ENCODE data around the gene CHRNE. TPM values are rescaled to one million over a fixed set of nuclear protein-coding genes. Genes with fewer than 3 reads are reported as not detected.
A peak's percentile ranks its signal among the peaks of the same experiment; 100 is the strongest.

Gene CHRNE
- total and polyA plus RNA-seq, 2 of the 13 experiments (the other 11 are each of a cell fraction or from before 2014, with no cell fraction given): 0.53 to 0.59 TPM

GRCh38 chr17:4908301-4908700 lies 5.4 kb upstream of the CHRNE start (continued):
- TF ChIP-seq ZFP1 (CRISPR knock-in tag; IDR thresholded peaks at IDR 0.05) (0 out of 2 replicates have a peak, but pooled peaks have one; percentile 34), ZNF773 (CRISPR knock-in tag; IDR thresholded peaks at IDR 0.05; ENCODE audit: borderline replicate concordance) (no peak), PAX8 (CRISPR knock-in tag; IDR thresholded peaks at IDR 0.05; ENCODE audit: borderline replicate concordance) (no peak), SYNCRIP (IDR thresholded peaks at IDR 0.05; ENCODE audit: insufficient read depth, low read depth, low read length) (no peak), ZBTB7A (CRISPR knock-in tag; IDR thresholded peaks at IDR 0.05) (peak; percentile 49; the same call in 1 of the 2 replicates), ZNF24 (IDR thresholded peaks at IDR 0.05) (no peak), ZFP90 (CRISPR knock-in tag; IDR thresholded peaks at IDR 0.05; ENCODE audit: borderline replicate concordance) (peak; percentile 38; the same call in 1 of the 2 replicates), CHCHD3 (CRISPR knock-in tag; IDR thresholded peaks at IDR 0.05) (no peak), MTA1 (CRISPR knock-in tag; IDR thresholded peaks at IDR 0.05; ENCODE audit: borderline replicate concordance) (peak; percentile 64; the same call in 1 of the 2 replicates), FLYWCH1 (CRISPR knock-in tag; IDR thresholded peaks at IDR 0.05) (no peak), GLI4 (CRISPR knock-in tag; IDR thresholded peaks at IDR 0.05; ENCODE audit: borderline replicate concordance) (no peak), ZNF34 (CRISPR knock-in tag; IDR thresholded peaks at IDR 0.05; ENCODE audit: borderline replicate concordance) (no peak), ZNF180 (CRISPR knock-in tag; IDR thresholded peaks at IDR 0.05; ENCODE audit: borderline replicate concordance, low read depth) (no peak), ZNF430 (CRISPR knock-in tag; IDR thresholded peaks at IDR 0.05) (no peak), NFE2 (CRISPR knock-in tag; IDR thresholded peaks at IDR 0.05) (no peak)
- TF ChIP-seq, protein P1, sequence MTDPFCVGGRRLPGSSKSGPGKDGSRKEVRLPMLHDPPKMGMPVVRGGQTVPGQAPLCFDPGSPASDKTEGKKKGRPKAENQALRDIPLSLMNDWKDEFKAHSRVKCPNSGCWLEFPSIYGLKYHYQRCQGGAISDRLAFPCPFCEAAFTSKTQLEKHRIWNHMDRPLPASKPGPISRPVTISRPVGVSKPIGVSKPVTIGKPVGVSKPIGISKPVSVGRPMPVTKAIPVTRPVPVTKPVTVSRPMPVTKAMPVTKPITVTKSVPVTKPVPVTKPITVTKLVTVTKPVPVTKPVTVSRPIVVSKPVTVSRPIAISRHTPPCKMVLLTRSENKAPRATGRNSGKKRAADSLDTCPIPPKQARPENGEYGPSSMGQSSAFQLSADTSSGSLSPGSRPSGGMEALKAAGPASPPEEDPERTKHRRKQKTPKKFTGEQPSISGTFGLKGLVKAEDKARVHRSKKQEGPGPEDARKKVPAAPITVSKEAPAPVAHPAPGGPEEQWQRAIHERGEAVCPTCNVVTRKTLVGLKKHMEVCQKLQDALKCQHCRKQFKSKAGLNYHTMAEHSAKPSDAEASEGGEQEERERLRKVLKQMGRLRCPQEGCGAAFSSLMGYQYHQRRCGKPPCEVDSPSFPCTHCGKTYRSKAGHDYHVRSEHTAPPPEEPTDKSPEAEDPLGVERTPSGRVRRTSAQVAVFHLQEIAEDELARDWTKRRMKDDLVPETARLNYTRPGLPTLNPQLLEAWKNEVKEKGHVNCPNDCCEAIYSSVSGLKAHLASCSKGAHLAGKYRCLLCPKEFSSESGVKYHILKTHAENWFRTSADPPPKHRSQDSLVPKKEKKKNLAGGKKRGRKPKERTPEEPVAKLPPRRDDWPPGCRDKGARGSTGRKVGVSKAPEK (CRISPR knock-in tag; IDR thresholded peaks at IDR 0.05; ENCODE audit: borderline replicate concordance): no peak
- TF ChIP-seq, protein P2, sequence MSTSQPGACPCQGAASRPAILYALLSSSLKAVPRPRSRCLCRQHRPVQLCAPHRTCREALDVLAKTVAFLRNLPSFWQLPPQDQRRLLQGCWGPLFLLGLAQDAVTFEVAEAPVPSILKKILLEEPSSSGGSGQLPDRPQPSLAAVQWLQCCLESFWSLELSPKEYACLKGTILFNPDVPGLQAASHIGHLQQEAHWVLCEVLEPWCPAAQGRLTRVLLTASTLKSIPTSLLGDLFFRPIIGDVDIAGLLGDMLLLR (CRISPR knock-in tag; IDR thresholded peaks at IDR 0.05): no peak
- TF ChIP-seq, protein P3, sequence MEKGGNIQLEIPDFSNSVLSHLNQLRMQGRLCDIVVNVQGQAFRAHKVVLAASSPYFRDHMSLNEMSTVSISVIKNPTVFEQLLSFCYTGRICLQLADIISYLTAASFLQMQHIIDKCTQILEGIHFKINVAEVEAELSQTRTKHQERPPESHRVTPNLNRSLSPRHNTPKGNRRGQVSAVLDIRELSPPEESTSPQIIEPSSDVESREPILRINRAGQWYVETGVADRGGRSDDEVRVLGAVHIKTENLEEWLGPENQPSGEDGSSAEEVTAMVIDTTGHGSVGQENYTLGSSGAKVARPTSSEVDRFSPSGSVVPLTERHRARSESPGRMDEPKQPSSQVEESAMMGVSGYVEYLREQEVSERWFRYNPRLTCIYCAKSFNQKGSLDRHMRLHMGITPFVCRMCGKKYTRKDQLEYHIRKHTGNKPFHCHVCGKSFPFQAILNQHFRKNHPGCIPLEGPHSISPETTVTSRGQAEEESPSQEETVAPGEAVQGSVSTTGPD (CRISPR knock-in tag; IDR thresholded peaks at IDR 0.05): no peak
- TF ChIP-seq, protein P4, sequence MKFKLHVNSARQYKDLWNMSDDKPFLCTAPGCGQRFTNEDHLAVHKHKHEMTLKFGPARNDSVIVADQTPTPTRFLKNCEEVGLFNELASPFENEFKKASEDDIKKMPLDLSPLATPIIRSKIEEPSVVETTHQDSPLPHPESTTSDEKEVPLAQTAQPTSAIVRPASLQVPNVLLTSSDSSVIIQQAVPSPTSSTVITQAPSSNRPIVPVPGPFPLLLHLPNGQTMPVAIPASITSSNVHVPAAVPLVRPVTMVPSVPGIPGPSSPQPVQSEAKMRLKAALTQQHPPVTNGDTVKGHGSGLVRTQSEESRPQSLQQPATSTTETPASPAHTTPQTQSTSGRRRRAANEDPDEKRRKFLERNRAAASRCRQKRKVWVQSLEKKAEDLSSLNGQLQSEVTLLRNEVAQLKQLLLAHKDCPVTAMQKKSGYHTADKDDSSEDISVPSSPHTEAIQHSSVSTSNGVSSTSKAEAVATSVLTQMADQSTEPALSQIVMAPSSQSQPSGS (CRISPR knock-in tag; IDR thresholded peaks at IDR 0.05): peak; percentile 40; the same call in 1 of the 2 replicates
- TF ChIP-seq, protein P5, sequence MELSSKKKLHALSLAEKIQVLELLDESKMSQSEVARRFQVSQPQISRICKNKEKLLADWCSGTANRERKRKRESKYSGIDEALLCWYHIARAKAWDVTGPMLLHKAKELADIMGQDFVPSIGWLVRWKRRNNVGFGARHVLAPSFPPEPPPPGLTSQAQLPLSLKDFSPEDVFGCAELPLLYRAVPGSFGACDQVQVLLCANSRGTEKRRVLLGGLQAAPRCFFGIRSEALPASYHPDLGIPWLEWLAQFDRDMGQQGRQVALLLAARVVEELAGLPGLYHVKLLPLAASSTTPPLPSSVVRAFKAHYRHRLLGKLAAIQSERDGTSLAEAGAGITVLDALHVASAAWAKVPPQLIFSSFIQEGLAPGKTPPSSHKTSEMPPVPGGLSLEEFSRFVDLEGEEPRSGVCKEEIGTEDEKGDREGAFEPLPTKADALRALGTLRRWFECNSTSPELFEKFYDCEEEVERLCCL (CRISPR knock-in tag; IDR thresholded peaks at IDR 0.05; ENCODE audit: borderline replicate concordance): no peak
- TF ChIP-seq, protein P6, sequence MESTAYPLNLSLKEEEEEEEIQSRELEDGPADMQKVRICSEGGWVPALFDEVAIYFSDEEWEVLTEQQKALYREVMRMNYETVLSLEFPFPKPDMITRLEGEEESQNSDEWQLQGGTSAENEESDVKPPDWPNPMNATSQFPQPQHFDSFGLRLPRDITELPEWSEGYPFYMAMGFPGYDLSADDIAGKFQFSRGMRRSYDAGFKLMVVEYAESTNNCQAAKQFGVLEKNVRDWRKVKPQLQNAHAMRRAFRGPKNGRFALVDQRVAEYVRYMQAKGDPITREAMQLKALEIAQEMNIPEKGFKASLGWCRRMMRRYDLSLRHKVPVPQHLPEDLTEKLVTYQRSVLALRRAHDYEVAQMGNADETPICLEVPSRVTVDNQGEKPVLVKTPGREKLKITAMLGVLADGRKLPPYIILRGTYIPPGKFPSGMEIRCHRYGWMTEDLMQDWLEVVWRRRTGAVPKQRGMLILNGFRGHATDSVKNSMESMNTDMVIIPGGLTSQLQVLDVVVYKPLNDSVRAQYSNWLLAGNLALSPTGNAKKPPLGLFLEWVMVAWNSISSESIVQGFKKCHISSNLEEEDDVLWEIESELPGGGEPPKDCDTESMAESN (CRISPR knock-in tag; conservative IDR thresholded peaks at IDR 0.05): 0 out of 2 replicates have a peak, but pooled peaks have one; percentile 44
